Measurements from ENCODE around the gene PTPRT. TPM values are rescaled to one million over a fixed set of nuclear protein-coding genes. Genes with fewer than 3 reads are reported as not detected.

The PTPRT gene
- total and polyA plus RNA-seq, 10 of the 15 experiments (the other 5 are each of a cell fraction or from before 2014, with no cell fraction given) = not detected

- RAD21 ChIA-PET (ENCODE audit: unreplicated experiment) = no interaction called here
- BruUV-seq (replicated peaks) = no TSS peak
- no peak for DNase-seq (ENCODE audit: low read depth, low spot score)
- H3K4me2 ChIP-seq (ENCODE audit: control insufficient read depth, insufficient read depth) = no peak overlapping the region
- H3K36me3 ChIP-seq (ENCODE audit: control insufficient read depth in 2 of 2, insufficient read depth in 2 of 2, low read length in 1 of 2) = no peaks in the 10 kb centered on the region
- no peaks in the 10 kb centered on the region for H3K79me2 ChIP-seq (ENCODE audit: control insufficient read depth, insufficient read depth, low read length)
- H3K27me3 ChIP-seq (replicated peaks in 1 of 2; ENCODE audit: control insufficient read depth in 2 of 2, insufficient read depth in 2 of 2, low read length in 1 of 2) = no peaks in the 10 kb centered on the region; a peak in 1 of 4 replicates
- CTCF ChIA-PET = no interaction called here
- no peak overlapping the region for H3K4me3 ChIP-seq
- H3K9me3 ChIP-seq (replicated peaks; ENCODE audit: control insufficient read depth, insufficient read depth, low read length) = no peaks in the 10 kb centered on the region
- H2AFZ ChIP-seq (ENCODE audit: control insufficient read depth, low read depth, low read length) = no peak overlapping the region
- in situ Hi-C loops (cut with MboI) = no loop called here
- H3K9ac ChIP-seq (ENCODE audit: control insufficient read depth, insufficient read depth, low read length) = no peak overlapping the region
- intact Hi-C loops (cut with micrococcal nuclease; ENCODE audit: unreplicated experiment) = no loop called here
- no peak overlapping the region for H3K27ac ChIP-seq (ENCODE audit: control insufficient read depth, insufficient read depth)
- 3% methylated on average over 2 of the region's 2 CpGs for WGBS (ENCODE audit: insufficient coverage, insufficient replicate concordance, low lambda C conversion rate, missing lambda C conversion rate)
- no peak for ATAC-seq
- SMC1A ChIA-PET (ENCODE audit: uncharacterized antibody, unreplicated experiment) = no interaction called here
- no peak for FAIRE-seq
- no peaks in the 10 kb centered on the region for H3K4me1 ChIP-seq (ENCODE audit: control insufficient read depth, insufficient read depth, low read length)
- H4K20me1 ChIP-seq (ENCODE audit: control insufficient read depth, insufficient read depth) = no peaks in the 10 kb centered on the region
- POLR2A ChIA-PET = no interaction called here
- TF ChIP-seq, protein P1, sequence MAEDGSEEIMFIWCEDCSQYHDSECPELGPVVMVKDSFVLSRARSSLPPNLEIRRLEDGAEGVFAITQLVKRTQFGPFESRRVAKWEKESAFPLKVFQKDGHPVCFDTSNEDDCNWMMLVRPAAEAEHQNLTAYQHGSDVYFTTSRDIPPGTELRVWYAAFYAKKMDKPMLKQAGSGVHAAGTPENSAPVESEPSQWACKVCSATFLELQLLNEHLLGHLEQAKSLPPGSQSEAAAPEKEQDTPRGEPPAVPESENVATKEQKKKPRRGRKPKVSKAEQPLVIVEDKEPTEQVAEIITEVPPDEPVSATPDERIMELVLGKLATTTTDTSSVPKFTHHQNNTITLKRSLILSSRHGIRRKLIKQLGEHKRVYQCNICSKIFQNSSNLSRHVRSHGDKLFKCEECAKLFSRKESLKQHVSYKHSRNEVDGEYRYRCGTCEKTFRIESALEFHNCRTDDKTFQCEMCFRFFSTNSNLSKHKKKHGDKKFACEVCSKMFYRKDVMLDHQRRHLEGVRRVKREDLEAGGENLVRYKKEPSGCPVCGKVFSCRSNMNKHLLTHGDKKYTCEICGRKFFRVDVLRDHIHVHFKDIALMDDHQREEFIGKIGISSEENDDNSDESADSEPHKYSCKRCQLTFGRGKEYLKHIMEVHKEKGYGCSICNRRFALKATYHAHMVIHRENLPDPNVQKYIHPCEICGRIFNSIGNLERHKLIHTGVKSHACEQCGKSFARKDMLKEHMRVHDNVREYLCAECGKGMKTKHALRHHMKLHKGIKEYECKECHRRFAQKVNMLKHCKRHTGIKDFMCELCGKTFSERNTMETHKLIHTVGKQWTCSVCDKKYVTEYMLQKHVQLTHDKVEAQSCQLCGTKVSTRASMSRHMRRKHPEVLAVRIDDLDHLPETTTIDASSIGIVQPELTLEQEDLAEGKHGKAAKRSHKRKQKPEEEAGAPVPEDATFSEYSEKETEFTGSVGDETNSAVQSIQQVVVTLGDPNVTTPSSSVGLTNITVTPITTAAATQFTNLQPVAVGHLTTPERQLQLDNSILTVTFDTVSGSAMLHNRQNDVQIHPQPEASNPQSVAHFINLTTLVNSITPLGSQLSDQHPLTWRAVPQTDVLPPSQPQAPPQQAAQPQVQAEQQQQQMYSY (CRISPR knock-in tag; IDR thresholded peaks at IDR 0.05) = no peak
- no peak for TF ChIP-seq ZBTB11 (CRISPR knock-in tag; IDR thresholded peaks at IDR 0.05)
- no peak for TF ChIP-seq MEF2A (IDR thresholded peaks at IDR 0.05; ENCODE audit: insufficient read depth, low read depth, low read length)
- TF ChIP-seq ZBTB33 (IDR thresholded peaks at IDR 0.05) = no peak
- TF ChIP-seq SREBF1 (IDR thresholded peaks at IDR 0.05; ENCODE audit: low read length) = no peak
- no peak for TF ChIP-seq TCF7 (IDR thresholded peaks at IDR 0.05; ENCODE audit: borderline replicate concordance)
- TF ChIP-seq USF2 (IDR thresholded peaks at IDR 0.05; ENCODE audit: borderline replicate concordance, low read depth, low read length) = no peak
- TF ChIP-seq RFX5 (IDR thresholded peaks at IDR 0.05; ENCODE audit: low read depth, low read length) = no peak
- TF ChIP-seq NFYA (IDR thresholded peaks at IDR 0.05; ENCODE audit: borderline replicate concordance, low read depth, low read length) = no peak
- no peak for TF ChIP-seq CBX3 (IDR thresholded peaks at IDR 0.05; ENCODE audit: borderline replicate concordance, low read depth)
- no peak for TF ChIP-seq ATF3 (IDR thresholded peaks at IDR 0.05; ENCODE audit: borderline replicate concordance, extremely low read depth, low read depth, low read length)
Observed at GRCh38 chr20:42270539-42270938, 919.2 kb downstream of the PTPRT start.
